Right atrium auricular region (tissue), 2 donors: ENCODE results near the gene GDPD4. TPM values are rescaled to one million over a fixed set of nuclear protein-coding genes. Genes with fewer than 3 reads are reported as not detected.

Experiments
- DNase-seq: peaks from one replicate; pipeline ENCODE4 v3.0.0-alpha.2; 2019; ENCODE audit warnings: low spot score
- H3K27ac ChIP-seq, 2 donors: fragments of 200-600 bp; sonication (generic); 1 replicate in 1 of 2; 2 replicates in 1 of 2; pipeline ENCODE4 v1.5.1; 2016 to 2019
- H3K27me3 ChIP-seq, 2 donors: fragments of 200-600 bp; sonication (generic); one replicate each; pipeline versions ENCODE4 v1.5.1 to v1.6.0; 2017 to 2019
- H3K36me3 ChIP-seq: fragments of 200-600 bp; sonication (generic); one replicate; pipeline ENCODE4 v1.5.1; 2016
- H3K4me1 ChIP-seq, 2 donors: fragments of 200-600 bp; sonication (generic); one replicate each; pipeline versions ENCODE4 v1.5.1 to v1.6.0; 2017 to 2019
- H3K4me3 ChIP-seq, 2 donors: fragments of 200-600 bp; sonication (generic); 1 replicate in 1 of 2; 2 replicates in 1 of 2; pipeline ENCODE4 v1.5.1; 2017 to 2019; ENCODE audit warnings: mild to moderate bottlenecking in 1 of 2, moderate library complexity in 1 of 2
- H3K9me3 ChIP-seq, 2 donors: fragments of 200-600 bp; sonication (generic); one replicate each; pipeline ENCODE4 v1.5.1; 2019
- total RNA-seq, 2 donors: library from RNA; depleted of rRNA; stranded (reverse); fragments of >200 nt; gene quantifications; one replicate each; pipeline ENCODE4 v1.1.0, GENCODE V29; 2016
- TF ChIP-seq, protein P1 (sequence below), 2 donors: fragments of 200-600 bp; sonication (generic); IDR thresholded peaks; one replicate each; pipeline ENCODE4 v1.5.1; 2019; ENCODE audit warnings: antibody characterized with exemption in 2 of 2

GDPD4 gene
- total RNA-seq, 2 donors from 2014 or later: not detected

DNA sequence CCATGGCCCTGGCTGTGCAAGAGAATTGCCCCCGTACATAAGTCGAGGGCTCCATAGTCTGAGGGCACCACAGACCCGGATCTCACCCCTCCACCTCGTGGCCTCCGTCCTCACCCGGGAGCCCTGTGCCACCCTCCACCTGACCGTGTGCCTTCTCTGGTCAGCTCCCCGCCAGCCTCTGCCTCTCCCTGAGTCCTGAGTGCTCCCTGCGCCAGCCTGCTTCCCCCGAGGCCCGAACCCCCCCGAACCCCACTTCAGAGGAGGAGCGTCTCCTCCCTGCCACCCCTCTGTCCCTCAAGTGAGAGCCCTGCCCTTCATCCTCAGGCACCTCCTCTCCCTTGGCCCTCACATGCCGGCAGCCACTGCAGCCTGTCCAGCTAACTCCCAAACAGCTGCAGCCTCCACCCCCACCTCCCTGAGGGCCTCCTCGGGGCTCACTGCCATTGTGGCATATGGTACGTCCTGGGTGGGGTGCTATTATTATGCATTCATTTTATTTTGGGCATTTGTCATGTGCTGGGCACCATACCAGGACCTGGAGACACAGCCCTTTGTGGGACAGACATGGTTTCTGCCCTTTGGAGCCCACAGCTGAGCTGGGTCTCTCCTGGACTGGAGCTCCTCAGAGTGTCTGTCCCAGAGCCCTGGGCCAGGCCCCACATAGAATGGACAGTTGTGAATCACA is 106.3 kb downstream of the GDPD4 start:
- no peaks in the 10 kb centered on the region for H3K27me3 ChIP-seq
- TF ChIP-seq, protein P1, sequence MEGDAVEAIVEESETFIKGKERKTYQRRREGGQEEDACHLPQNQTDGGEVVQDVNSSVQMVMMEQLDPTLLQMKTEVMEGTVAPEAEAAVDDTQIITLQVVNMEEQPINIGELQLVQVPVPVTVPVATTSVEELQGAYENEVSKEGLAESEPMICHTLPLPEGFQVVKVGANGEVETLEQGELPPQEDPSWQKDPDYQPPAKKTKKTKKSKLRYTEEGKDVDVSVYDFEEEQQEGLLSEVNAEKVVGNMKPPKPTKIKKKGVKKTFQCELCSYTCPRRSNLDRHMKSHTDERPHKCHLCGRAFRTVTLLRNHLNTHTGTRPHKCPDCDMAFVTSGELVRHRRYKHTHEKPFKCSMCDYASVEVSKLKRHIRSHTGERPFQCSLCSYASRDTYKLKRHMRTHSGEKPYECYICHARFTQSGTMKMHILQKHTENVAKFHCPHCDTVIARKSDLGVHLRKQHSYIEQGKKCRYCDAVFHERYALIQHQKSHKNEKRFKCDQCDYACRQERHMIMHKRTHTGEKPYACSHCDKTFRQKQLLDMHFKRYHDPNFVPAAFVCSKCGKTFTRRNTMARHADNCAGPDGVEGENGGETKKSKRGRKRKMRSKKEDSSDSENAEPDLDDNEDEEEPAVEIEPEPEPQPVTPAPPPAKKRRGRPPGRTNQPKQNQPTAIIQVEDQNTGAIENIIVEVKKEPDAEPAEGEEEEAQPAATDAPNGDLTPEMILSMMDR (IDR thresholded peaks at IDR 0.05): no peak
- H3K36me3 ChIP-seq: no peaks in the 10 kb centered on the region
- DNase-seq: no peak
- no peak overlapping the region for H3K4me3 ChIP-seq
- no peaks in the 10 kb centered on the region for H3K9me3 ChIP-seq
- no peak overlapping the region for H3K27ac ChIP-seq
- no peaks in the 10 kb centered on the region for H3K4me1 ChIP-seq

DNA sequence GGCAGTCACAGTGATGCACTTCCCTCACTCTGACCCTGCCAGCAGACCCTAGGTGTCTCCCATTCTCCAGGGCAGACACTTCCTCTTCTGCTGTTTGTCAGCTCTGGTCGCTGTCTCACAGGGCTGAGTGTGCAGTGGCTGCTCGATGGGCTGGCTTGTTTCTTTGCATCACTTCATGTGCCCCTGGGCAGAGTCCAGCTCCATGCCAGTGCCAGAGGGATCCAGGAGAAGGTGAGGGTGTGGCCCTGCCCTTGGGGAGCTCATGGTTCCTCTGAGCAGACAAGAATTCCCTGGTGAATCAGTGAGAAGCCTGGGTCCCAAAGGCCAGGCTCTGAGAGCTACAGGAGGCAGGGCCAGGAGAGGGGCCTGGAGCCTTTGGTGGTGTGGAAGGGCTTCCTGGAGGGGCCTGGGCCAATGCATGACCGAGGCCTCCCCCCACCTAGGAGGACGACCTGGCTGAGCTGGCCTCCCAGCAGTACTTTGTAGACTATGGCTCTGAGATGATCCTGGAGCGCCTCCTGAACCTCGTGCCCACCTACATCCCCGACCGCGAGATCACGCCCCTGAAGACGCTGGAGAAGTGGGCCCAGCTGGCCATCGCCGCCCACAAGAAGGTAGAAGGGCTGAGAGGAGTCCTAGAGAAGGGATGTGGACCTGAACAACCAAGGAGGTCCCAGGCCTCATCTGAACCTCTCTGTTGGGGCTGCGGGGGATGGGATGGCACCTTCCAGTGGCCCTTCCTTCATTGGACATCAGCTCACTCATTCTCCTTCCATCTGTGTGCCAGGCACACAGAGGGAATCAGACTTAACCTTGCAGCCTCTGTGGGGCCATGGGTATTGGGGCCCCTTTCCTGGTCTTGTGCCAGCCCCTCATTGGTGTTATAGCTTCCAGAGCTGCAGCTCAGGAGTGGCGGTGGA is 107.3 kb downstream of the GDPD4 start:
- Histone ChIP-seq H3K27ac (no peak overlapping the region), H3K4me1 (no peaks in the 10 kb centered on the region), H3K36me3 (no peaks in the 10 kb centered on the region), H3K4me3 (no peak overlapping the region), H3K9me3 (no peaks in the 10 kb centered on the region), H3K27me3 (no peaks in the 10 kb centered on the region)
- no peak for DNase-seq
- TF ChIP-seq, protein P1 (IDR thresholded peaks at IDR 0.05): no peak

DNA sequence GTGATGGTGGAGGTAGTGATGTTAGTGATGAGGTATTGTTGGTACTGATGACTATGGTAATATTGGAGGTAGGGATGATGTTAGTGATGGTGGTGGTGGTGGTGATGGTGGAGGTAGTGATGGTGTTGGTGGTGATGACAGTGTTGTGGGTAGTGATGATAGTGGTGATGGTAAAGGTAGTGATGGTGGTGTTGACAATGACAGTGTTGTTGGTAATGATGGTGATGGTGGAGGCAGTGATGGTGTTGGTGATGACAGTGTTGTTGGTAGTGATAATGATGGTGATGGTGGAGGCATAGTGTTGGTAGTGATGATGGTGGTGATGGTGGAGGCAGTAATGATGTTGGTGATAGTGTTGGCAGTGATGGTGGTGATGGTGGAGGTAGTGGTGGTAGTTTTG is 108.3 kb downstream of the GDPD4 start:
- H3K36me3 ChIP-seq: no peaks in the 10 kb centered on the region
- no peak for DNase-seq
- H3K9me3 ChIP-seq: no peaks in the 10 kb centered on the region
- H3K4me1 ChIP-seq: no peaks in the 10 kb centered on the region
- no peaks in the 10 kb centered on the region for H3K27me3 ChIP-seq
- H3K27ac ChIP-seq: no peak overlapping the region
- H3K4me3 ChIP-seq: no peak overlapping the region
- TF ChIP-seq, protein P1 (IDR thresholded peaks at IDR 0.05): no peak

DNA sequence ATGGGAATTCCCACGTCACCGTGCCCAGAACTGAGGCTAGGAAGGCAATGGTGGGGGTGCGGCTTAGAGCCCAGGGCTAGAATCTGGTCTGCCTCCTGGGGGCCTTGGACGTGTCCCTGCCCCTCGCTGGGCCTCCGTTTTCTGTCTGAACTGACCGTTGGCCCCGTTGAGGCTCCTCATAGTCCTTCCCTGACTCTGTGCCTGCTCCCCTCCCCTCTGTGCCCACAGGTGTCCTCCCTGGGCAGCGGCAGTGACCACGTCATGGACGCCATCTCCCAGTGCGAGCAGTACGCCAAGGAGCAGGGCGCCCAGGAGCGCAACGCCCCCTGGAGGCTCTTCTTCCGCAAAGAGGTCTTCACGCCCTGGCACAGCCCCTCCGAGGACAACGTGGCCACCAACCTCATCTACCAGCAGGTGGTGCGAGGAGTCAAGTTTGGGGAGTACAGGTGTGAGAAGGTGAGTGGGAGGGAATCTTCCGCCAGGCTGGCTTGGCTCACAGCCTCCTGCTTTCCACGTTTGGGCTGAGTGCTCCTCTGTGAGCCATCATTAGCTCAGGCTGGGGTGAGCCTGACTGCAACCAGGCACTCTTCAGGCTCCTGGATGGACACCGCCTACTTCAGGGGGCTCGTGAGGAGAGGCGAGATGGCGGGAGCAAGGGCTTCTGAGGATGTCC is 109.5 kb downstream of the GDPD4 start:
- TF ChIP-seq, protein P1 (IDR thresholded peaks at IDR 0.05): peak in 1 of 2 donors; percentile 42
- no peak overlapping the region for H3K4me3 ChIP-seq
- H3K9me3 ChIP-seq: no peaks in the 10 kb centered on the region
- no peaks in the 10 kb centered on the region for H3K36me3 ChIP-seq
- no peaks in the 10 kb centered on the region for H3K27me3 ChIP-seq
- H3K4me1 ChIP-seq: no peaks in the 10 kb centered on the region
- H3K27ac ChIP-seq: no peak overlapping the region
- DNase-seq: no peak

DNA sequence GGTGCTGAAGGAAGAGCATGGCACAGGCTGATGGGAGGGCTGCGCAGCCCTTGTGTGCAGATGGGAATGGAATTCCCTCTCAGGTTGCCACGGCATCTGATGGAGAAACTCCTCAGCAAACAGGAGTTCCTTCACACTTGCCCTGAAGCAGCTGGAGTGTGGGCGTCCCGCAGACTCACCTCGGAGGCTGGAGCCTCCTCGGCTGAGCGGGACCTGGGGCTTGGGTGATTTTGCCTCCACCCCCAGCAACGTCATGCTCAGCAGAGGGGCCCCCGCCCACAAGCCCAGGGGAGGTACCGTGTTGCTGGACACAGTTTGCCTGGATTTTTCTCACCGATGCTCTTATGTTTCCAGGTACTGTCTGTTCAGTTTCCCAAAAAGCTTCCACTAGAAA is 110.1 kb downstream of the GDPD4 start:
- Histone ChIP-seq H3K9me3 (no peaks in the 10 kb centered on the region), H3K27me3 (no peaks in the 10 kb centered on the region), H3K27ac (no peak overlapping the region), H3K4me3 (no peak overlapping the region), H3K36me3 (no peaks in the 10 kb centered on the region), H3K4me1 (no peaks in the 10 kb centered on the region)
- TF ChIP-seq, protein P1 (IDR thresholded peaks at IDR 0.05): no peak
- no peak for DNase-seq
